ENCODE results near the gene MOB2.

DNA sequence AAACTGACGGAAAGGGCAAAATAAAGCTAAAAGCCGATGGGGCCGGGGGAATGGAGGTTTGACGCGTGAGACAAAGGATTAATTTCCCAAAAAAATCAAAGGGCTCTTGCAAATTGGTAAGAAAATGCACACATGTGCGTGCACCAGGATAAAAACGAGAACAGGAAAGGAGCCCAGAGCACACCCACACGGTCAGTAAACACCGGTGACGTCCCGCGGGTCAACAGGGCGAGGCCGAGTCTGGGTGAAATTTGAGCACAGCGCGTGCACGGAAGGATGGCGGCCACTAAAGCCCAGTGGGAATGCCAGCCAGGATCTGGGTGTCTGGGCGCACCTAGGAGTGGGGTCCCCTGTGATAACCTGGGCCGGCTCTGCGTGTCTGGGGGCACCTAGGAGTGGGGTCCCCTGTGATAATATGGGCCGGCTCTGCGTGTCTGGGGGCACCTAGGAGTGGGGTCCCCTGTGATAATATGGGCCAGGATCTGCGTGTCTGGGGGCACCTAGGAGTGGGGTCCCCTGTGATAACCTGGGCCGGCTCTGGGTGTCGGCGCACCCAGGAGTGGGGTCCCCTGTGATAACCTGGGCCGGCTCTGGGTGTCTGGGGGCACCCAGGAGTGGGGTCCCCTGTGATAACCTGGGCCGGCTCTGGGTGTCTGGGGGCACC, 52.5 kb downstream of the MOB2 start:
- TF ChIP-seq POLR2A (IDR thresholded peaks at IDR 0.05): no peak
- TF ChIP-seq, protein P1, sequence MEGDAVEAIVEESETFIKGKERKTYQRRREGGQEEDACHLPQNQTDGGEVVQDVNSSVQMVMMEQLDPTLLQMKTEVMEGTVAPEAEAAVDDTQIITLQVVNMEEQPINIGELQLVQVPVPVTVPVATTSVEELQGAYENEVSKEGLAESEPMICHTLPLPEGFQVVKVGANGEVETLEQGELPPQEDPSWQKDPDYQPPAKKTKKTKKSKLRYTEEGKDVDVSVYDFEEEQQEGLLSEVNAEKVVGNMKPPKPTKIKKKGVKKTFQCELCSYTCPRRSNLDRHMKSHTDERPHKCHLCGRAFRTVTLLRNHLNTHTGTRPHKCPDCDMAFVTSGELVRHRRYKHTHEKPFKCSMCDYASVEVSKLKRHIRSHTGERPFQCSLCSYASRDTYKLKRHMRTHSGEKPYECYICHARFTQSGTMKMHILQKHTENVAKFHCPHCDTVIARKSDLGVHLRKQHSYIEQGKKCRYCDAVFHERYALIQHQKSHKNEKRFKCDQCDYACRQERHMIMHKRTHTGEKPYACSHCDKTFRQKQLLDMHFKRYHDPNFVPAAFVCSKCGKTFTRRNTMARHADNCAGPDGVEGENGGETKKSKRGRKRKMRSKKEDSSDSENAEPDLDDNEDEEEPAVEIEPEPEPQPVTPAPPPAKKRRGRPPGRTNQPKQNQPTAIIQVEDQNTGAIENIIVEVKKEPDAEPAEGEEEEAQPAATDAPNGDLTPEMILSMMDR (IDR thresholded peaks at IDR 0.05): no peak
- TF ChIP-seq POLR2AphosphoS5 (IDR thresholded peaks at IDR 0.05): no peak

All from breast epithelium (tissue), 3 donors.